NCI-H146 treated with DMSO at 0.1 percent for 48 hours (cell line): ENCODE measurements around the gene ARHGAP26.

ENCODE experiments used
- DNase-seq: peaks from one replicate; lab custom pipeline; 2025; ENCODE audit not compliant: unreplicated experiment; lab: John Stamatoyannopoulos, UW

ARHGAP26 gene

DNA sequence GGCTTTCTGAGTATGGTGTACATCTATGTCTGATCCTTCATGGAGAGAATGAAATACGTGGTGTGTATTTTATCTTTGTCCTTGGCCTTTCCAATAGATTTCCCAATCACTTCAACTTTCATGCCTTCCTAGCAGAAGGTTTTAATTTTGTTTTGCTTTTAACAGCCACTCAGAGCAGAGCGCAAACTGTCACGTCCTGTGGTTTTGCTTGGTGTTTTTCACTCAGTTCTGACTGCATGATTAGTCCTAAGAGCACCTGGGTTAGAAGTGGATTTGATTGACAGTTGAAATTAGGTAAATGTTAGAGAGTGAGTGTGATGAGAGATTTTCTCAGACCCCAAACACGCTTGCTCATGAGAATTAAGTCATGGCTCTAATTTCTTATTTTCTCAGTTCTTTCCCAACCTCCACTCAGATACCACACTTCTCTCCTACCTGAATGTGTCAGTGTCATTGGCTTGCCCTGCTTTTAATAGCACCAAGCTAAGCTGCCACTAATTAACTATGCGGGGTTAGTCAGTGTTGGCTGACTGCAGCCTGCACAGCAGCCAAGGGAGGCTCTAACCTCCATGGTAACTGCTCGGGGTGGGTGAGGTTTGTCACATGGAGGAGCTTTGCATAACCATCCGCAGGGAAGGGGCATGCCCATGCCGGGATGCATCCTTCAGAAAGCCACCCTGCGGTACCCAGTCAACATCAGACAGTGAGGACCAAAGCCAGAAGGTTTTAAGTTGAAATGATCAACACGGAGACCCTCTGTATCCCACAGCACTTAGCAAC is 459.9 kb downstream of the ARHGAP26 start:
- DNase-seq: no peak

DNA sequence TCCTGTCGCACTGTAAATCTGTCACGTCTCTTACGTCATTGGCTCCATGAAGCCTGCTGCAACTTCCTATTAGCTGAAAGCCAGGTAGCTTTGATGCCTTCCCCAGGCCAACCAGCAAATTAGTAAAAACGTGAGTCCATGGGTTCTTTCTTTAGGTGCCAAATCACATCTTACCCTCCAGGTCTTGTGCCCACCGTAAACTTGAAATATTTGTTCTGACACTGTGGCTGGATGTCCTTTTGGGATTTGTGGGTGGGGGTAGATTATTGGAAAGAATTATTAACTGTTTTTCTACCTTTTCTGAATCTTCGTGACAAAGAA is 460.5 kb downstream of the ARHGAP26 start:
- no peak for DNase-seq

GRCh38 chr5:143231416-143231815 is 461.2 kb downstream of the ARHGAP26 start:
- no peak for DNase-seq

DNA sequence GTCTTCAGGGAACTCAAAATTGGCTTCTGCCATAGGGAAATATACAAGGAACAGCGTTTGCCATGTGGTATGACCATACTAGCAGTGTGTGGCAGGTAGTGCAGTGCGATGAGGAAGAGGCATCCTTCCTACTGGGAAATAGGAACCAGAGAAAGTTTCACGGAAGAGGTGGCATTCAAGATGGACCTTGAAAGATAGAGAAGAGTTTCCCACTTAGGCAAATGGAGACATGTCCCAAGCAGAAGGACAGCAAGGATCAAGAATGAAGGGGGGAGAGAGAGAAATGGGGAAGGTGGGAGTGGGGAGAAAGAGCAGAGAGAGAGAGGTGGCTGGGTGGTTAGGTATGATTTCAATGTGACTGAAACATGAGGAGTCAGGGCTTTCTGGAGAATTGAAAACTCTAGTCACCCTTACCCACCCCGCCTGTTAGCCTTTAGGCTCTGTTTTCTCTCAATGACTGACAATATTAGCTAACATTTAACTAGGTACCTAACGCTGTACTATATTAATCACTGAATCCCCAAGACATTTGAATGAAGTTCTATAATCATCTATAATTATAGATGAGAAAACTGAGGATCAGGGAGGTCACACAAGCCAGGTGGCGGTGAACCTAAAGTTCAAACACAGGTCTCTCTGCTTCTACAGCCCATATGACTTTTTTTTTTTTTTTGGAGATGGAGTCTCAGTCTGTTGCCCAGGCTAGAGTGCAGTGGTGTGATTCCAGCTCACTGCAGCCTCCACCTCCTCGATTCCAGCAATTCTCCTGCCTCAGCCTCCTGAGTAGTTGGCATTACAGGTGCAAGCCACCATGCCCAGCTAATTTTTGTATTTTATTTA is 462.0 kb downstream of the ARHGAP26 start:
- no peak for DNase-seq

DNA sequence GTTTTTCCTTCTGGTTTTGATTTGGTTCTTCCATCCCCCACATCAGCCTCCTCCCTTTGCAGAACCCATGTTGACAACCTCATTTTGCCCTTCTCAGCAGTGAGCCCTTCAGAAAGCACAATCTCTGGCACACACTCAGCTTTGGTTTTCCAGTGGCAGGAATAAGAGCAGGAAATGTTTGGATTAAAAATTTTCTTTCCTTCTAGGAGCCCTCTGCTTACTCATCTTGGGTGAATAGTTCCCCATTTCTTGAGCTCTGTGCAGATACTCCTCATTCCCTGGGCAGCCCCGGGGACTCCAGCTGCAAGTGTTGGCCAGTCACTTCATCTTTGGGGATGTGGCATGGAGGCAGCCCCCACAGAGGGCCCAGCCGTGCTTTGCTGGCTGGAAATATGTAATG is 462.9 kb downstream of the ARHGAP26 start:
- no peak for DNase-seq

DNA sequence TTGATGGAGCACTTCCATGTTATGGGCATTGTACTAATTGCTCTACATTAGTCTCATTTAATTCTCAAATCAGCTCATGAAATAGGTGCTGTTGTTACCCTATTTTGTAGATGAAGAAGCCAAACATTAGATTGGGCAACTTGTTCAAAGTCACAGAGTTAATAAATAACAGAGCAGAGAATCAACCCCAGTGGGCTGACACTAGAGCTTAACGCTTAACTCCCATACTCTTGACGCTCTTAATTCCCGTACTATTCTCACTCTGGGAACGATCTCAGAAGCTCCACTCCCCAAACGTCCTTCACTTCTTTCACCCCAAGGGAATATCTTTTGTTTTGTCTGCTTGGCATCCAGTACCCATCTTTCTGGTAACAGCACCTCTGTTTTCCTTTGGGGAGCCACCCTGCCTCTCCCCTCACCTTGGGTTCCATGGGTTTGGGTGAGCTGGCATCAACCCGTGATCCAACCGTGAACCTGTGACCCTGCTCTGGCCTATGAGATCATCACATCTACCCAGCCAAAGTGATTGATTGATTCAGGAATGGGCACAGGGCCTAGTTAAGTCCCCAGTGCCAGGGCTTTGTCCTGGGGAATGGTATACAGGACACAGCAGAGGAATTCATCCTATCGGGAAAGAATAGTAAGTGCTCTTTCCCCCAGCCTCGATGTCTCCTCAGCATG is 464.1 kb downstream of the ARHGAP26 start:
- no peak for DNase-seq

DNA sequence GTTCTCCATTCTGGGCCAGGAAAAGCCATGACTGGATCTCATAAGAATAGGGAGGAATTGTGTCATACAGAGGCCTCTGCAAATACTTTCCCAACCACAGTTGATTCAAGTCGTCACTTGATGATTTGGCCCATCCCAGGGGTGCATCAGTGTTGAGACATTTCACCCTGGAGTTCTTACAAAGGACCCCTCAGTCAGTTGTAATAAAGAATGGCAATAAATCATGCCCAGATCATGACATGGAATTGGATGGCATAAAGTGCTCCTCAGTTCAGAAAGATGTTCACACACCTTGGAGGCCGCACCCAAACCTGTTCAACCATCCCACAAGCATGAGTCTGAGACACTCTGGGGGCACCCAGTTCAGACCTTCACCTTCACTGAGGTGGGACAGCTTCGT is 465.2 kb downstream of the ARHGAP26 start:
- no peak for DNase-seq

GRCh38 chr5:143236682-143237081 is 466.5 kb downstream of the ARHGAP26 start:
- no peak for DNase-seq

GRCh38 chr5:143237664-143238063 is 467.5 kb downstream of the ARHGAP26 start:
- no peak for DNase-seq

DNA sequence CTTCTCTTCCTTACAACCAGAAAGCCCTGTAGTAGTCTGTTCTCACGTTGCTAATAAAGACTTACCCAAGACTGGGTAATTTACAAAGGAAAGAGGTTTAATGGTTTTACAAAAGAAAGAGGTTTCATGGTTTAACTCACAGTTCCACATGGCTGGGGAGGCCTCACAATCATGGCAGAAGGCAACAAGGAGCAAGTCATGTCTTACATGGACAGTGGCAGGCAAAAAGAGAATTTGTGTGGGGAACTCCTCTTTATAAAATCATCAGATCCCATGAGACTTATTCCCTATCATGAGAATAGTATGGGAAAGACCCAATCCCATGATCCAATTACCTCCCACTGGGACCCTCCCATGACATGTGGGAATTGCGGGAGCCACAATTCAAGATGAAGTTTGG is 468.4 kb downstream of the ARHGAP26 start:
- no peak for DNase-seq

DNA sequence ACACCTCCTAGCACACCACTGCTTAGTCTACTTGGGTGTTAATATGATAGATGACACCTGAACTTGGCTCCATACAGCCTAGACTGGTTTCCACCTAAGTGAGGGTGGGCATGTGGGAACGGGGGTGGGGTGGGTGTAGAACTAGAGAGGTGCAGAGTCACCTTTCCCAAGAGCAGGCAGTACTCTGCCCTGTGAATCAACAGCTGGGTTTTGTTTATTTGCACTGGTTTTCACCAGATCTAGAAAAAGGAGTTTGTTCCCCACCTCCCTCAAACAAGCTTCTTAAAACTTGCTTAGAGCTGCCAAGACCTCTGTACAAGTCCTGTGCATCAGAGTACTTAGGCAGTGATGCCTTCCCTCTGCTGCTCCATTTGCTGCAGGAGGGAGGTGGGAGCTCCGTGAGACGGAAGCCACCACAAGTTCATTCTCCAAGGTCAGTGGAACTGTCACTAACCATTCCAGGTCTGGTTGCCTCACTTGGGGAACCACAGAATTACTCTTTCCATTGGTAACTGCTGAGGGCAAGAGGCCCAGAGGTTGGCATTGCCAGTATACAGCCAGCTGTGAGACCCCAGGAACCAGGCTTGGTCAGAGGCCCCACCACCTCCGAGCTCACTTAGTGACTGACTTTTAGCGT is 469.8 kb downstream of the ARHGAP26 start:
- no peak for DNase-seq

GRCh38 chr5:143241892-143242291 is 471.7 kb downstream of the ARHGAP26 start:
- DNase-seq: no peak

DNA sequence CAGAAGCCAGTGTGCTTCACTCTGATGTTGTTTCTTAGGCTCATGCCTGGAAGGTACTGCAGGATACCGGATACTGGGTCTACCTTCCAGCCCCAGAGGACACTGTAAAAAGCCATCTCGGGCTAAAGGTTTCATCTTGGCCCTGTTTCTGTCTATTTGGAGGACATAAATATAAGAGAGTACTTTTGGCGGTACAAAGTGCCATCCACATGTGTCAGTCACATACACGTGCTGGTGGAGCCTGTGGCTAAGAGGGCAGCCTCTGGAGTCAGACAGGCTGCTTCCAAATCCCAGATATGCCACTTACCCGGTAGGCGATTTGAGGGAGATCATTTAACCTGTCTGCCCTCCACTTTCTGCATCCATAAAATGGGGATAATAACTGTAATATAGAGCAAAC is 472.9 kb downstream of the ARHGAP26 start:
- DNase-seq: no peak

DNA sequence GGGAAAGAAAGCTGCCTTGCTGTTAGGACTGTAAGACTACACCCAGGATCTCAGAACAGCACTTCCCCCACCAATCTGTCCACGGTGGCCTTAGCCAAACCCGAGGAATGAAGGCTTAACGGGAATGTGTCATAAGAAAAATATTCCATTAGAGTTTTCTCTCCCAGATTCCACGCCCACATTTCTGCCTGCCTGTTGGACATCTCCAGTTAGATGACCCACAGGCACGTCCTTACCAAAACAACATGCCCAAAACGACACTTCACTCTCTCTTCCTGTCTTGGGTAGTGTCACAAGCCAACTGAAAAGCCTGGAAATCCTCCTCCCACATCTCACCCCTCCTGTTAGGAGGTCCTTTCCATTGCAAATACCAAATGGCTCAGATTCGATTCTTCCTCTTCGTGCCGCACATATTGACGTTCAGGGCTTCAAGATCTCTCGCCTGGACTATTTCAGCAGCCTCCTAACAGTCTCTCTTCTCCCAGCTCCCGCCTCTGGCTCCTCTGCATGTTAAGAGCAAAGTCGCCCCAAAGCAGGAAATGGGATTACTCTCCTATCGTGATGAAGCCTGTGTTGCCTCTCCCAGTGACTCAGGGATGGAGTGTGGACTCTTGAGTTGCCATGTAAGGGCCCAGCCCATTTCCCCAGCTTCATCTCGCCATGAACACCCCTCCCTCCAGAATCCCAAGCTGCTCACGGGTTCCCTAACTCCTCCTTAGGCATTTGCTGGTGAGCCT is 474.0 kb downstream of the ARHGAP26 start:
- no peak for DNase-seq

- DNase-seq: no peak
Observed at GRCh38 chr5:143244990-143245389, 474.8 kb downstream of the ARHGAP26 start.

DNA sequence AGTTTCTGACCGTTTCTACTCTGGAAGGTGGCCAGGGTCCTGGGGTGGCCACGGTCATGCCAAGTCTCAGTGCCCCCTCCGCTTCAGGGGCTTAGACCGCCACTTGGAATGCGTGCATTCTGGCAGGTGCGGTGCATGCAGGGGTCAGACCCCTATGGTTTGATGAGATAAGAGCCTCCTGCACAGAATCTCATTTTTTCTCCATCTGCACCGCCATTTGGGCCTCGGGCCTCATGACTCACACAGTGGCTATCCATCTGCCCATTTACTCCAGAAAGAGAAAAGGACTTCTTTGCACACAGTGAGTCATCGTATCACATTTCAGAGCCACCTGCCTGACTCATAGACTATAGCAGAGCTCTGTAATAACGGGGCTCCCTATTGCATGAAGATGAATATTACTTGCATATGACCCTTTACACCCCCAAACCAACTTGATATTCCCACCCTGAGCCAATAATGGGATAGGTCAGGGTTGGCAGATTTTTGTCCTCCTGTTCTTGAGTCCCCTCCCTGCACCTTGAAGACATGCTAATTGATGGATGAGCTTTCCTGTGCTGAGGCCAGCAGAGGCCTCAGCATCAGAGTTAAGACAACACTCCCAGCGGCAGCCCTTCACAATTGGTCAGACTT is 475.9 kb downstream of the ARHGAP26 start:
- DNase-seq: peak; percentile 91

DNA sequence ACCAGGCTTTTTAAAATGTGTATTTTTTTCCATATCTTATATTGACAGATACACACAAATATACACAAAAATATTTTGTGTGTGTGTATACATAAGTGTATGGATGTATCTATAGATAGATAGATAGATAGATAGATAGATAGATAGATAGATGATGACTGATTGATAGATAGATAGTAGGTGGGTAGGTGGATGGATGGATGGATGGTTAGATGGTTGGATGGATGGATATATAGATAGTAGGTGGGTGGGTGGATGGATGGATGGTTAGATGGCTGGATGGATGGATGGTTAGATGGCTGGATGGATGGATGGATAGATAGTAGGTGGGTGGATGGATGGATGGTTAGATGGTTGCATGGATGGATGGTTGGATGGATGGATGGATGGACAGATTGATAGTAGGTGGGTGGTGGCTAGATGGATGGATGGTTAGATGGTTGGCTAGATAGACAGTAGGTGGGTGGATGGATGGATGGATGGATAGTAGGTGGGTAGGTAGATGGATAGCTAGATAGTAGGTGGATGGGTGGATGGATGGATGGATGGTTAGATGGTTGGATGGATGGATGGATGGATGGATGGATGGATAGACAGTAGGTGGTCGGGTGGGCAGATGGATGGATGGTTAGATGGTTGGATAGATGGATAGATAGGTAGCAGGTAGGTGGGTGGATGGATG is 477.1 kb downstream of the ARHGAP26 start:
- no peak for DNase-seq

- no peak for DNase-seq
Observed at GRCh38 chr5:143248391-143248790, 478.2 kb downstream of the ARHGAP26 start.

DNA sequence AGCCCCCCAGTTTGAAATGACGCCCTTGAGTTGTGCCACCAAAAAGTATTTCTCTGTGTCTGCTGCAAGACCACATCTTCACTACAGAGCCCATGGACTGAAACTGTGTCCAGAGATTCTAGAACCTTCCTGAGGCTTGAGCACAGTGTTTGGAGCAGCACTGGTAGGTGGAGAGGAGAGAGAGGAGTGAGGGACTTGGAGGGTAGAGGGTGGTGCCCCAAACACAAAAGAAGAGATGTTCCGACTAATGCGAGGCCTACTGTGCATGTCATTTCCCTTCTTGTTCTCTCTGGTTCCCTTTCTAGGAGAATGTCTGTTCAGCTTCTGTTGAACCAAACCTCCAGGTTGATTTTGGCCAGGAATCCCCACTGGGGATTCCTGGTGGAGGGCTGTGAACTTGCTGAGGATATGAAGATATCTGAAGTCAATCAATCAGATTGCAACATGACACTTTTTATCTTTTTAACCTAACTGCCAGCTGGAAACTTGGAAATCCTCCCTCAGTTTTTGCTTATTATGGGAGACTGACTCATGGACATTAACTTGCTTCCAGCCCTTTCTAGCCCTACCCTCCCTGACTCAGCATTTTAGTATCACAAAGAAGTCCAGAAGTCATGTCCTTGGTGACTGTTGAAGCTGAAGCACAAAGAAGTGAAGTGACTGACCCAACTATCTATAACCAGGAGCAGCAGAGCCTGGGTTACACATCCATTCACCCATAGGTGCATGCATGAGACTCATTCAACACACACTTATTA is 478.8 kb downstream of the ARHGAP26 start:
- DNase-seq: no peak
